Fibroblast of skin of back (primary cell): ENCODE results near the gene ALDH3A1. TPM values are rescaled to one million over a fixed set of nuclear protein-coding genes. Genes with fewer than 3 reads are reported as not detected.
A peak's percentile ranks its signal among the peaks of the same experiment; 100 is the strongest.
"Not testable (repeated sequence)": the region's sequence is repeated elsewhere in the genome, so short reads cannot be mapped to it uniquely, and the experiment has no call there.

Experiments
- DNase-seq: peaks from one replicate; pipeline ENCODE4 v3.0.0-alpha.2; 2013
- polyA plus RNA-seq, 2 experiments: library from polyadenylated mRNA; unstranded; fragments of 120-200 nt; gene quantifications; one replicate each; pipeline ENCODE4 v1.2.1, GENCODE V29; 2013; ENCODE audit not compliant: insufficient read length in 2 of 2

ALDH3A1 gene
- polyA plus RNA-seq (2013, experiment 1 of 2; ENCODE audit: insufficient read length) = not detected
- not detected for polyA plus RNA-seq (2013, experiment 2 of 2; ENCODE audit: insufficient read length)

GRCh38 chr17:19747829-19748806 lies at the start of gene ALDH3A1:
Gene ALDH3A1, minus strand, starts transcription at chr17:19748298. Its CDS starts 3,169 bp downstream, at chr17:19745129.
- DNase-seq = peak; percentile 9

- no peak for DNase-seq
Measured at GRCh38 chr17:19796457-19796856, 48.4 kb upstream of the ALDH3A1 start.

- DNase-seq = no peak
Measured at GRCh38 chr17:19791918-19792550, 43.9 kb upstream of the ALDH3A1 start.

GRCh38 chr17:19787733-19788357 lies 39.7 kb upstream of the ALDH3A1 start:
- DNase-seq = no peak

- DNase-seq = no peak
Measured at GRCh38 chr17:19785854-19786253, 37.8 kb upstream of the ALDH3A1 start.

GRCh38 chr17:19781488-19782458 lies 33.7 kb upstream of the ALDH3A1 start:
- DNase-seq = no peak

GRCh38 chr17:19780846-19781245 lies 32.7 kb upstream of the ALDH3A1 start:
- DNase-seq = no peak

- no peak for DNase-seq
Measured at GRCh38 chr17:19773534-19773933, 25.4 kb upstream of the ALDH3A1 start.

GRCh38 chr17:19771971-19772630 lies 24.0 kb upstream of the ALDH3A1 start:
- DNase-seq = no peak

GRCh38 chr17:19770985-19771735 lies 23.1 kb upstream of the ALDH3A1 start:
- DNase-seq = no peak

- DNase-seq = peak; percentile 63
Measured at GRCh38 chr17:19769946-19770652, 22.0 kb upstream of the ALDH3A1 start.

GRCh38 chr17:19768046-19768782 lies 20.1 kb upstream of the ALDH3A1 start:
- DNase-seq = no peak

GRCh38 chr17:19766421-19767270 lies 18.5 kb upstream of the ALDH3A1 start:
- peak; percentile 50 for DNase-seq

- DNase-seq = no peak
Measured at GRCh38 chr17:19766016-19766415, 17.9 kb upstream of the ALDH3A1 start.

- DNase-seq = not testable (repeated sequence)
Measured at GRCh38 chr17:19763991-19764390, 15.9 kb upstream of the ALDH3A1 start.

GRCh38 chr17:19763416-19763815 lies 15.3 kb upstream of the ALDH3A1 start:
- DNase-seq = no peak

- DNase-seq = peak; percentile 57
Measured at GRCh38 chr17:19762515-19762961, 14.4 kb upstream of the ALDH3A1 start.

GRCh38 chr17:19760746-19761145 lies 12.6 kb upstream of the ALDH3A1 start:
- DNase-seq = no peak
